Hematopoietic multipotent progenitor cell treated with erythropoietin and hydrocortisone succinate and interleukin-3 and kit ligand, for 6 days (in vitro differentiated cells): Measurements from ENCODE around the gene F13A1.

Experiments
- DNase-seq: peaks from one replicate; pipeline ENCODE4 v3.0.0-alpha.2; 2015

Gene F13A1

GRCh38 chr6:6243846-6244245 is 76.6 kb downstream of the F13A1 start:
- DNase-seq = no peak

- no peak for DNase-seq
Observed at GRCh38 chr6:6239598-6240581, 80.6 kb downstream of the F13A1 start.

- no peak for DNase-seq
Observed at GRCh38 chr6:6236730-6237469, 83.6 kb downstream of the F13A1 start.

- DNase-seq = no peak
Observed at GRCh38 chr6:6235786-6236185, 84.7 kb downstream of the F13A1 start.

GRCh38 chr6:6234963-6235362 is 85.5 kb downstream of the F13A1 start:
- DNase-seq = no peak

GRCh38 chr6:6230286-6230685 is 90.2 kb downstream of the F13A1 start:
- DNase-seq = no peak

- DNase-seq = no peak
Observed at GRCh38 chr6:6227896-6228295, 92.6 kb downstream of the F13A1 start.

- DNase-seq = no peak
Observed at GRCh38 chr6:6225885-6226529, 94.5 kb downstream of the F13A1 start.

- no peak for DNase-seq
Observed at GRCh38 chr6:6224933-6225486, 95.5 kb downstream of the F13A1 start.

- DNase-seq = peak; percentile 48
Observed at GRCh38 chr6:6221787-6222535, 98.5 kb downstream of the F13A1 start.

GRCh38 chr6:6220718-6221117 is 99.7 kb downstream of the F13A1 start:
- DNase-seq = peak; percentile 9

GRCh38 chr6:6219716-6220115 is 100.7 kb downstream of the F13A1 start:
- DNase-seq = no peak

- DNase-seq = no peak
Observed at GRCh38 chr6:6218759-6219085, 101.7 kb downstream of the F13A1 start.

- no peak for DNase-seq
Observed at GRCh38 chr6:6217855-6218758, 102.4 kb downstream of the F13A1 start.

GRCh38 chr6:6210994-6211393 is 109.5 kb downstream of the F13A1 start:
- no peak for DNase-seq

- no peak for DNase-seq
Observed at GRCh38 chr6:6202886-6203285, 117.6 kb downstream of the F13A1 start.

GRCh38 chr6:6201200-6201599 is 119.3 kb downstream of the F13A1 start:
- DNase-seq = no peak

- DNase-seq = no peak
Observed at GRCh38 chr6:6199678-6200077, 120.8 kb downstream of the F13A1 start.

- no peak for DNase-seq
Observed at GRCh38 chr6:6196762-6197161, 123.7 kb downstream of the F13A1 start.

- no peak for DNase-seq
Observed at GRCh38 chr6:6195080-6195479, 125.4 kb downstream of the F13A1 start.

- DNase-seq = no peak
Observed at GRCh38 chr6:6193221-6193745, 127.2 kb downstream of the F13A1 start.
